K562 (cell line): ENCODE measurements around the gene INPP5E. TPM values are rescaled to one million over a fixed set of nuclear protein-coding genes. Genes with fewer than 3 reads are reported as not detected.

Source experiments
- ATAC-seq: fragments of 200-7000 bp; cut with Tn5 transposase; 3 replicates; pipeline ENCODE4 v1.9.1; 2020; ENCODE audit warnings: moderate library complexity
- BruUV-seq: library from RNA; stranded (reverse); fragments of 400-500 nt; replicated peaks from 2 replicates; lab custom pipeline; 2021; lab: Mats Ljungman, UMichigan
- CTCF ChIA-PET: fragments of 300-600 bp; formaldehyde crosslinking; extraction: SDS; loops from one replicate; lab custom pipeline; 2021; ENCODE audit warnings: low intra/inter-chr PET ratio; lab: Yijun Ruan, JAX
- POLR2A ChIA-PET: fragments of 300-600, 350-650 bp; sonication (Branson Sonifier 250); formaldehyde crosslinking; extraction: SDS; loops from one replicate; lab custom pipeline; 2021; ENCODE audit warnings: antibody characterized with exemption, inconsistent platforms; lab: Yijun Ruan, JAX
- DNase-seq, 4 experiments: peaks; one replicate each; pipeline versions ENCODE4 v3.0.0 to v3.0.0-alpha.2; 2011 to 2018; ENCODE audit warnings: low spot score in 3 of 4, mixed read lengths in 3 of 4; ENCODE audit errors: extremely low read depth in 1 of 4
- FAIRE-seq: peaks from 2 replicates; lab custom pipeline; 2011; peaks lifted over from hg19 to GRCh38; lab: Jason Lieb, UNC
- H2AFZ ChIP-seq: 2 replicates; pipeline ENCODE4 v1.6.0; 2011; ENCODE audit warnings: low read depth, low read length, control low read depth, inconsistent platforms
- H3K27ac ChIP-seq: fragments of 200-600 bp; 3 replicates; pipeline ENCODE4 v1.8.0; 2011; ENCODE audit warnings: low read depth, mild to moderate bottlenecking, control low read depth, inconsistent platforms, low read length, moderate library complexity, mixed read lengths; ENCODE audit errors: extremely low read depth
- H3K27me3 ChIP-seq, 2 experiments: fragments of 300-600 bp in 1 of 2; 2 replicates in 1 of 2; 3 replicates in 1 of 2; pipeline versions ENCODE4 v1.6.0 to v1.8.0; 2011; ENCODE audit warnings: inconsistent platforms in 2 of 2, low read length in 2 of 2, mild to moderate bottlenecking in 1 of 2, mixed read lengths in 1 of 2, moderate library complexity in 1 of 2; ENCODE audit not compliant: control insufficient read depth in 2 of 2, insufficient read depth in 2 of 2
- H3K36me3 ChIP-seq: fragments of 300-600 bp; 3 replicates; pipeline ENCODE4 v1.8.0; 2011; ENCODE audit warnings: mild to moderate bottlenecking, low read length, inconsistent platforms; ENCODE audit not compliant: control insufficient read depth, insufficient read depth
- H3K4me1 ChIP-seq, 2 experiments: fragments of 200-600 bp in 1 of 2; replicated peaks in 1 of 2; 2 replicates in 1 of 2; 3 replicates in 1 of 2; pipeline versions ENCODE4 v1.5.1 to v1.8.0; 2011; ENCODE audit warnings: inconsistent platforms in 2 of 2, low read length in 2 of 2, mild to moderate bottlenecking in 1 of 2, mixed read lengths in 1 of 2, moderate library complexity in 1 of 2; ENCODE audit not compliant: control insufficient read depth in 2 of 2, insufficient read depth in 2 of 2
- H3K4me2 ChIP-seq: 2 replicates; pipeline ENCODE4 v1.6.1; 2011; ENCODE audit warnings: low read length, control low read depth, inconsistent platforms, mixed read lengths; ENCODE audit not compliant: insufficient read depth
- H3K4me3 ChIP-seq: fragments of 200-600 bp; sonication (generic), shearing (Covaris generic); 2 replicates; pipeline ENCODE4 v1.5.1; 2016; ENCODE audit warnings: control low read depth, inconsistent platforms
- H3K79me2 ChIP-seq: fragments of 200-600 bp; 3 replicates; pipeline ENCODE4 v1.8.0; 2011; ENCODE audit warnings: low read length, inconsistent platforms; ENCODE audit not compliant: control insufficient read depth, insufficient read depth
- H3K9ac ChIP-seq, 2 experiments: 2 replicates each; pipeline versions ENCODE4 v1.6.0 to v1.6.1; 2011; ENCODE audit warnings: low read depth in 2 of 2, low read length in 2 of 2, control low read depth in 1 of 2, inconsistent platforms in 1 of 2, mild to moderate bottlenecking in 1 of 2, mixed read lengths in 1 of 2; ENCODE audit not compliant: insufficient read depth in 1 of 2
- H3K9me1 ChIP-seq: one replicate; pipeline ENCODE4 v1.6.0; 2011; ENCODE audit warnings: inconsistent platforms, mild to moderate bottlenecking, low read length, moderate library complexity; ENCODE audit not compliant: control insufficient read depth, insufficient read depth
- H3K9me3 ChIP-seq: replicated peaks from 2 replicates; pipeline ENCODE4 v1.5.1; 2011; ENCODE audit warnings: low read depth, low read length, inconsistent platforms; ENCODE audit not compliant: control insufficient read depth, insufficient read depth
- H4K20me1 ChIP-seq: replicated peaks from 2 replicates; pipeline ENCODE4 v1.6.1; 2011; ENCODE audit warnings: low read length, inconsistent platforms, mixed read lengths; ENCODE audit not compliant: control insufficient read depth, insufficient read depth
- POLR2G ChIP-seq: fragments of 200-400 bp; formaldehyde crosslinking; IDR thresholded peaks from 2 replicates; pipeline ENCODE4 v1.6.1; 2017; ENCODE audit warnings: low read depth, mild to moderate bottlenecking, antibody characterized with exemption, low read length, moderate library complexity
- RBFOX2 ChIP-seq: fragments of 200-400 bp; formaldehyde crosslinking; IDR thresholded peaks from 2 replicates; pipeline ENCODE4 v1.6.1; 2017; ENCODE audit warnings: low read depth, mild to moderate bottlenecking, low read length, moderate library complexity
- ZBTB17 ChIP-seq: fragments of 450-650 bp; formaldehyde crosslinking; IDR thresholded peaks from 2 replicates; pipeline ENCODE4 v1.4.0; 2020; ENCODE audit warnings: mild to moderate bottlenecking
- ZNF23 ChIP-seq: fragments of 250-450 bp; sonication (Bioruptor Pico); IDR thresholded peaks from 2 replicates; pipeline ENCODE4 v1.4.0; 2020; ENCODE audit warnings: mild to moderate bottlenecking
- WGBS: fragments of 100-300 bp; shearing (Covaris generic); methylation state at CpG from one replicate; pipeline ENCODE4 v1.1.6; 2016; ENCODE audit warnings: low coverage, mixed read lengths; ENCODE audit not compliant: insufficient coverage; ENCODE audit errors: missing lambda C conversion rate; 5-methylcytosine and 5-hydroxymethylcytosine counted together
- in situ Hi-C: fragments of 300-500 bp; cut with MboI; formaldehyde crosslinking; loops from 4 replicates; pipeline ENCODE4 v1.15.0; 2018; ENCODE audit warnings: inconsistent platforms, mixed read lengths
- intact Hi-C: fragments of 100-400 bp; cut with micrococcal nuclease; formaldehyde crosslinking; loops from 2 replicates; pipeline ENCODE4 v1.14.2; 2022
- polyA plus RNA-seq, 8 experiments: library from polyadenylated mRNA; depleted of rRNA in 4 of 8; stranded (reverse) in 5 of 8; unstranded in 3 of 8; fragments of >200 nt; fragmentation: Nextera tagmentation in 2 of 8; fragmentation: Illumina TruSeq in 1 of 8; extraction: Ambion mirVana in 2 of 8; extraction: Trizol in 1 of 8; gene quantifications; 2 replicates each; pipeline versions ENCODE4 v1.2.1 to v1.2.3, GENCODE V29; 2011 to 2014; ENCODE audit warnings: inconsistent platforms in 1 of 8, missing spikeins in 1 of 8
- total RNA-seq, 7 experiments: library from RNA; depleted of rRNA in 6 of 7; stranded (reverse); fragments of >200 nt in 6 of 7; fragmentation: Illumina TruSeq in 2 of 7; extraction: Trizol in 2 of 7; gene quantifications; 2 replicates each; pipeline versions ENCODE4 v1.2.1 to v1.2.3, GENCODE V29; 2011 to 2021; ENCODE audit warnings: low replicate concordance in 1 of 7
- TF ChIP-seq, protein P1 (sequence below), 2 experiments: fragments of 450-650 bp in 1 of 2; IDR thresholded peaks; 2 replicates each; pipeline ENCODE4 v1.6.1; 2011 to 2017; ENCODE audit warnings: low read depth in 2 of 2, antibody characterized with exemption in 1 of 2, borderline replicate concordance in 1 of 2, low read length in 1 of 2, mild to moderate bottlenecking in 1 of 2, mixed read lengths in 1 of 2; ENCODE audit not compliant: control insufficient read depth in 1 of 2
- TF ChIP-seq, protein P2 (sequence below): sonication (generic); formaldehyde crosslinking; IDR thresholded peaks from 2 replicates; pipeline ENCODE4 v1.8.0; 2022; ENCODE audit warnings: mild to moderate bottlenecking, missing genetic modification reagents

Gene INPP5E
- total and polyA plus RNA-seq, 9 of the 15 experiments (the other 6 are each of a cell fraction or from before 2014, with no cell fraction given), result 0.38 to 17.4 (median 4.9) TPM

DNA sequence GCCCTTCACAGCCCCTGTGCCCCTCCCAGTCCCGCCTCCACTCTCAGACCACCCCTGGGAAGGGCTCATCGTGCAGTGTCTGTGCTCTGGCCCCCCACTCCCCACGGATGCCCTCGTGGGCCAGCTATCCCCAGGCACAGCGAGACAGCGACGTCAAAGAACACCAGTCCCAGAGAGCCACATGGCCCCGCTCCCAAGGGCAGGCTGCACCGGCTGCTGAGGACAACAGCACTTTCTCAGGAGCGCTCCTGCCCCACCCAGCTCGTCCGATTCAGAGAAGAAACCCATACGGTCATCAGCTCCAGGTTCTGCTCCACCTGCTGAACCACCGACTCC is 34.9 kb downstream of the INPP5E start:
- Histone ChIP-seq H3K4me3 (no peak overlapping the region), H3K27ac (no peak overlapping the region), H3K4me2 (no peak overlapping the region), H3K9ac (peak overlapping the region in 1 of 2 experiments; percentile 47; a peak in 1 of 4 replicates), H3K4me1 (peaks cover 9 to 51% of the 10 kb centered on the region in 2 experiments; a peak in 4 of 5 replicates), H3K79me2 (peaks cover 30% of the 10 kb centered on the region), H3K27me3 (no peaks in the 10 kb centered on the region), H3K9me3 (no peaks in the 10 kb centered on the region), H3K9me1 (no peaks in the 10 kb centered on the region), H3K36me3 (peaks cover 73% of the 10 kb centered on the region), H2AFZ (no peak overlapping the region), H4K20me1 (no peaks in the 10 kb centered on the region)
- TF ChIP-seq, protein P1, sequence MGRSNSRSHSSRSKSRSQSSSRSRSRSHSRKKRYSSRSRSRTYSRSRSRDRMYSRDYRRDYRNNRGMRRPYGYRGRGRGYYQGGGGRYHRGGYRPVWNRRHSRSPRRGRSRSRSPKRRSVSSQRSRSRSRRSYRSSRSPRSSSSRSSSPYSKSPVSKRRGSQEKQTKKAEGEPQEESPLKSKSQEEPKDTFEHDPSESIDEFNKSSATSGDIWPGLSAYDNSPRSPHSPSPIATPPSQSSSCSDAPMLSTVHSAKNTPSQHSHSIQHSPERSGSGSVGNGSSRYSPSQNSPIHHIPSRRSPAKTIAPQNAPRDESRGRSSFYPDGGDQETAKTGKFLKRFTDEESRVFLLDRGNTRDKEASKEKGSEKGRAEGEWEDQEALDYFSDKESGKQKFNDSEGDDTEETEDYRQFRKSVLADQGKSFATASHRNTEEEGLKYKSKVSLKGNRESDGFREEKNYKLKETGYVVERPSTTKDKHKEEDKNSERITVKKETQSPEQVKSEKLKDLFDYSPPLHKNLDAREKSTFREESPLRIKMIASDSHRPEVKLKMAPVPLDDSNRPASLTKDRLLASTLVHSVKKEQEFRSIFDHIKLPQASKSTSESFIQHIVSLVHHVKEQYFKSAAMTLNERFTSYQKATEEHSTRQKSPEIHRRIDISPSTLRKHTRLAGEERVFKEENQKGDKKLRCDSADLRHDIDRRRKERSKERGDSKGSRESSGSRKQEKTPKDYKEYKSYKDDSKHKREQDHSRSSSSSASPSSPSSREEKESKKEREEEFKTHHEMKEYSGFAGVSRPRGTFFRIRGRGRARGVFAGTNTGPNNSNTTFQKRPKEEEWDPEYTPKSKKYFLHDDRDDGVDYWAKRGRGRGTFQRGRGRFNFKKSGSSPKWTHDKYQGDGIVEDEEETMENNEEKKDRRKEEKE (IDR thresholded peaks at IDR 0.05; ENCODE audit: borderline replicate concordance in 1 of 2, control insufficient read depth in 1 of 2, low read depth in 2 of 2, low read length in 1 of 2), result no peak
- TF ChIP-seq, protein P2, sequence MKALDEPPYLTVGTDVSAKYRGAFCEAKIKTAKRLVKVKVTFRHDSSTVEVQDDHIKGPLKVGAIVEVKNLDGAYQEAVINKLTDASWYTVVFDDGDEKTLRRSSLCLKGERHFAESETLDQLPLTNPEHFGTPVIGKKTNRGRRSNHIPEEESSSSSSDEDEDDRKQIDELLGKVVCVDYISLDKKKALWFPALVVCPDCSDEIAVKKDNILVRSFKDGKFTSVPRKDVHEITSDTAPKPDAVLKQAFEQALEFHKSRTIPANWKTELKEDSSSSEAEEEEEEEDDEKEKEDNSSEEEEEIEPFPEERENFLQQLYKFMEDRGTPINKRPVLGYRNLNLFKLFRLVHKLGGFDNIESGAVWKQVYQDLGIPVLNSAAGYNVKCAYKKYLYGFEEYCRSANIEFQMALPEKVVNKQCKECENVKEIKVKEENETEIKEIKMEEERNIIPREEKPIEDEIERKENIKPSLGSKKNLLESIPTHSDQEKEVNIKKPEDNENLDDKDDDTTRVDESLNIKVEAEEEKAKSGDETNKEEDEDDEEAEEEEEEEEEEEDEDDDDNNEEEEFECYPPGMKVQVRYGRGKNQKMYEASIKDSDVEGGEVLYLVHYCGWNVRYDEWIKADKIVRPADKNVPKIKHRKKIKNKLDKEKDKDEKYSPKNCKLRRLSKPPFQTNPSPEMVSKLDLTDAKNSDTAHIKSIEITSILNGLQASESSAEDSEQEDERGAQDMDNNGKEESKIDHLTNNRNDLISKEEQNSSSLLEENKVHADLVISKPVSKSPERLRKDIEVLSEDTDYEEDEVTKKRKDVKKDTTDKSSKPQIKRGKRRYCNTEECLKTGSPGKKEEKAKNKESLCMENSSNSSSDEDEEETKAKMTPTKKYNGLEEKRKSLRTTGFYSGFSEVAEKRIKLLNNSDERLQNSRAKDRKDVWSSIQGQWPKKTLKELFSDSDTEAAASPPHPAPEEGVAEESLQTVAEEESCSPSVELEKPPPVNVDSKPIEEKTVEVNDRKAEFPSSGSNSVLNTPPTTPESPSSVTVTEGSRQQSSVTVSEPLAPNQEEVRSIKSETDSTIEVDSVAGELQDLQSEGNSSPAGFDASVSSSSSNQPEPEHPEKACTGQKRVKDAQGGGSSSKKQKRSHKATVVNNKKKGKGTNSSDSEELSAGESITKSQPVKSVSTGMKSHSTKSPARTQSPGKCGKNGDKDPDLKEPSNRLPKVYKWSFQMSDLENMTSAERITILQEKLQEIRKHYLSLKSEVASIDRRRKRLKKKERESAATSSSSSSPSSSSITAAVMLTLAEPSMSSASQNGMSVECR (CRISPR knock-in tag), result no peak
- TF ChIP-seq ZNF23 (CRISPR knock-in tag) (no peak), RBFOX2 (peak; percentile 4; the same call in 1 of the 2 replicates), ZBTB17 (CRISPR knock-in tag) (no peak), POLR2G (peak; percentile 50)
- FAIRE-seq (no peak), DNase-seq (no peak), ATAC-seq (no peak)
- ChIA-PET CTCF (no interaction called here), POLR2A (interaction anchor here (0.9 to 1.1 kb wide), 2 partner anchors 10 to 22 kb away, joined by 3 to 4 read pairs; no protein-coding TSS in a partner anchor)
- intact Hi-C loops (no loop called here), in situ Hi-C loops (no loop called here)
- BruUV-seq, result no TSS peak
- 95% methylated on average over 13 of the region's 14 CpGs for WGBS
